Measurements from ENCODE around the gene PTPRM. TPM values are rescaled to one million over a fixed set of nuclear protein-coding genes. Genes with fewer than 3 reads are reported as not detected.

PTPRM gene
- total RNA-seq, 1 donor from 2014 or later, result 65.5 TPM

- TF ChIP-seq, protein P1, sequence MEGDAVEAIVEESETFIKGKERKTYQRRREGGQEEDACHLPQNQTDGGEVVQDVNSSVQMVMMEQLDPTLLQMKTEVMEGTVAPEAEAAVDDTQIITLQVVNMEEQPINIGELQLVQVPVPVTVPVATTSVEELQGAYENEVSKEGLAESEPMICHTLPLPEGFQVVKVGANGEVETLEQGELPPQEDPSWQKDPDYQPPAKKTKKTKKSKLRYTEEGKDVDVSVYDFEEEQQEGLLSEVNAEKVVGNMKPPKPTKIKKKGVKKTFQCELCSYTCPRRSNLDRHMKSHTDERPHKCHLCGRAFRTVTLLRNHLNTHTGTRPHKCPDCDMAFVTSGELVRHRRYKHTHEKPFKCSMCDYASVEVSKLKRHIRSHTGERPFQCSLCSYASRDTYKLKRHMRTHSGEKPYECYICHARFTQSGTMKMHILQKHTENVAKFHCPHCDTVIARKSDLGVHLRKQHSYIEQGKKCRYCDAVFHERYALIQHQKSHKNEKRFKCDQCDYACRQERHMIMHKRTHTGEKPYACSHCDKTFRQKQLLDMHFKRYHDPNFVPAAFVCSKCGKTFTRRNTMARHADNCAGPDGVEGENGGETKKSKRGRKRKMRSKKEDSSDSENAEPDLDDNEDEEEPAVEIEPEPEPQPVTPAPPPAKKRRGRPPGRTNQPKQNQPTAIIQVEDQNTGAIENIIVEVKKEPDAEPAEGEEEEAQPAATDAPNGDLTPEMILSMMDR (IDR thresholded peaks at IDR 0.05; ENCODE audit: insufficient read depth, low read length, poor library complexity, severe bottlenecking), result peak; percentile 35
- Histone ChIP-seq H3K27me3 (ENCODE audit: control insufficient read depth, insufficient read depth, low read length) (no peaks in the 10 kb centered on the region), H3K4me3 (ENCODE audit: low read depth, low read length) (peak overlapping the region; percentile 92), H3K36me3 (ENCODE audit: control insufficient read depth, insufficient read depth, low read length) (no peaks in the 10 kb centered on the region)
- no peak for DNase-seq (ENCODE audit: low read depth)
Measured at GRCh38 chr18:7568426-7568825, 1.3 kb downstream of the PTPRM start.

DNA sequence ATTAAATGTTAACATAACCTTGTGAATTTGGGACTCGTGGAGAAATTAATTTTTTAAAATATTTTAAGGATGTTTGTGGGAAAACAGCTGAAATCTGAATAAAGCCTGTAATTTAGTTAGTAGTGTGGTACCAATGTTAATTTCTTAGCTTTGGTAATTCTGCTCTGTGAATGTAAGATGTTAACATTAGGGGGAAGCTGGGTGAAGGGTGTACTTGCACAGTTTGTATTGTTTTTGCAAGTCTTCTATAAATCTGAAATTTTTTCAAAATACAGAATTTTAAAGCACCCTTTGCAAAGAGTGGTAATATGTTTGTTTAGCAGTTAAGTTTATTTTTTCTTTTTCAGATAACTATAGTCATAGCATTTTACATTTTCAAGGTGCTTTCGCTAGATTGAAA lies 4.5 kb downstream of the PTPRM start:
- no peak for DNase-seq (ENCODE audit: low read depth)
- Histone ChIP-seq H3K27me3 (ENCODE audit: control insufficient read depth, insufficient read depth, low read length) (no peaks in the 10 kb centered on the region), H3K4me3 (ENCODE audit: low read depth, low read length) (no peak overlapping the region), H3K36me3 (ENCODE audit: control insufficient read depth, insufficient read depth, low read length) (no peaks in the 10 kb centered on the region)
- TF ChIP-seq, protein P1 (IDR thresholded peaks at IDR 0.05; ENCODE audit: insufficient read depth, low read length, poor library complexity, severe bottlenecking), result no peak

GRCh38 chr18:7572822-7573221 lies 5.7 kb downstream of the PTPRM start:
- no peak overlapping the region for H3K4me3 ChIP-seq (ENCODE audit: low read depth, low read length)
- TF ChIP-seq, protein P1 (IDR thresholded peaks at IDR 0.05; ENCODE audit: insufficient read depth, low read length, poor library complexity, severe bottlenecking), result no peak
- H3K27me3 ChIP-seq (ENCODE audit: control insufficient read depth, insufficient read depth, low read length), result no peaks in the 10 kb centered on the region
- no peak for DNase-seq (ENCODE audit: low read depth)
- H3K36me3 ChIP-seq (ENCODE audit: control insufficient read depth, insufficient read depth, low read length), result no peaks in the 10 kb centered on the region

DNA sequence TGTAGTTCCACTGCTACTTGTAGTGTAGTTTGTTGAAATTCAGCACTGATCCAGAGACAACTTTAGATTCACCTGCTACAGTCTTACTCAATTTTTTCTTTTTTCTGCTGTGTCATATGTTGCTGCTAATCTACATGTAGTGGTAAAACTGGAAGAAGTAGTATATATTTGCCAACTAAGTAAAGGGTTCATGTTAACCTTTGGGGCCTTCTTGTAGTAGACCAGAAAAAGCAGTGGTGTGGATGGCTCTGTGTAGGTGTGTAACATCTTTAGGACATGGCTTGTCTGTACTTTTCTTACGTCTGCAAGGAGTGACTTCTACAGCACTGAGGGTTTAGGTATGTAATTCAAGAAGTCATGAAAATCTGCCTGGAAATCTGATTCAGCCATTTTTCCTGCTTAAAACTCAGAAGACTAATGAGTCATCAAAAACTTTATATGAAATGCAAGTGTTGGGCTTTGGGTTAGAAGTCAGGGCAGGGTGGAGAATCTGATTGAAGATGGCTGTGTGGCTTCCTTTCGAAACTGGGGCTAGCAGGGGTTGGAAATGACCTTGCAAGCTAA lies 8.4 kb downstream of the PTPRM start:
- Histone ChIP-seq H3K36me3 (ENCODE audit: control insufficient read depth, insufficient read depth, low read length) (no peaks in the 10 kb centered on the region), H3K27me3 (ENCODE audit: control insufficient read depth, insufficient read depth, low read length) (no peaks in the 10 kb centered on the region), H3K4me3 (ENCODE audit: low read depth, low read length) (no peak overlapping the region)
- no peak for DNase-seq (ENCODE audit: low read depth)
- TF ChIP-seq, protein P1 (IDR thresholded peaks at IDR 0.05; ENCODE audit: insufficient read depth, low read length, poor library complexity, severe bottlenecking), result no peak

DNA sequence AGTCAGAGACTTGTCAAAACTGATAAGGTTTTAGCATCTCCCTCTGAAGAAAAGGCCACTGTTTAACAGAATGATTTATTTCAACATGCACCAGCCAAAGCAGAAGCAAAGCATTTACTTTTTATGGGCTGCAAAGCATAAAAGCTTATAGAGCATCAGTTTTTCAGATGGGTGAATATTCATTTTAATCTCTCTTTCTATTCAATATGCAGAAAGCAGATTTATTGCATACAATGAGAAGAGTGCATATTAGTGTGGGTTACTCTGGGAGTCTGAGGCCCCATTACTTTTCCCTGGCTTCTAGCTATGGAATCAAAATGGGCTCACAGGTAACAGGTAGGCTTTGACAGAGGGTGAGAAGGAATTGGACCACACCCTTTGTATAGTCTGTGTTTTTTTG lies 9.0 kb downstream of the PTPRM start:
- H3K4me3 ChIP-seq (ENCODE audit: low read depth, low read length), result no peak overlapping the region
- H3K36me3 ChIP-seq (ENCODE audit: control insufficient read depth, insufficient read depth, low read length), result no peaks in the 10 kb centered on the region
- no peak for DNase-seq (ENCODE audit: low read depth)
- TF ChIP-seq, protein P1 (IDR thresholded peaks at IDR 0.05; ENCODE audit: insufficient read depth, low read length, poor library complexity, severe bottlenecking), result no peak
- H3K27me3 ChIP-seq (ENCODE audit: control insufficient read depth, insufficient read depth, low read length), result no peaks in the 10 kb centered on the region

GRCh38 chr18:7576685-7577084 lies 9.6 kb downstream of the PTPRM start:
- TF ChIP-seq, protein P1 (IDR thresholded peaks at IDR 0.05; ENCODE audit: insufficient read depth, low read length, poor library complexity, severe bottlenecking), result no peak
- DNase-seq (ENCODE audit: low read depth), result no peak
- Histone ChIP-seq H3K4me3 (ENCODE audit: low read depth, low read length) (no peak overlapping the region), H3K36me3 (ENCODE audit: control insufficient read depth, insufficient read depth, low read length) (no peaks in the 10 kb centered on the region), H3K27me3 (ENCODE audit: control insufficient read depth, insufficient read depth, low read length) (no peaks in the 10 kb centered on the region)
